ENCODE measurements around the gene NPAS3. TPM values are rescaled to one million over a fixed set of nuclear protein-coding genes. Genes with fewer than 3 reads are reported as not detected.

Gene NPAS3
- total RNA-seq, 1 experiment from 2014 or later, result not detected

DNA sequence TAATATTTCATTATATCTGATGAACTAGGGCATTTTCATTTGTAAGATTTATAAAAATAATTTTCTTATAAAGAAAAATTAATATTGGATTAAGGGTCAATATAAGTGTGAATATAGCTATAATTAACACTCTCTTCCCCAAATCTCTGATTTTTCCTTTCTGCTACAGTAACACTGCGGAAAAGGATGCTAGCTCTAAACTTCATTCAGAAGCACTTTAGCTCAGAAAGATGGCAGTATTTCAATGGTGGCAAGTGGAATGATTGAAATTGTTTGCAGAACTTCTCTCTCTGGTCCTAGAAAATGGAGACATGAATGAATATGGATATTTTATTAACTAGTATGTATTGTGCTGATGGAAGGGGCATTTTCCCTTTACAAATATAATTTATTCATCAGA, 8.4 kb downstream of the NPAS3 start:
- Histone ChIP-seq H3F3A (ENCODE audit: insufficient read depth, low read depth) (no peaks in the 10 kb centered on the region), H3K36me3 (ENCODE audit: low read depth) (no peaks in the 10 kb centered on the region), H3K27ac (no peak overlapping the region), H4K20me1 (ENCODE audit: insufficient read depth) (no peaks in the 10 kb centered on the region), H3K79me2 (ENCODE audit: low read depth) (no peaks in the 10 kb centered on the region), H3K9me3 (ENCODE audit: insufficient read depth, low read depth) (no peaks in the 10 kb centered on the region), H2AFZ (no peak overlapping the region), H3K4me3 (no peak overlapping the region), H3K4me1 (replicated peaks; ENCODE audit: insufficient read depth) (no peaks in the 10 kb centered on the region), H3K4me2 (no peak overlapping the region), H3K27me3 (ENCODE audit: insufficient read depth, low read depth) (no peaks in the 10 kb centered on the region), H3K9me2 (ENCODE audit: insufficient read depth) (no peaks in the 10 kb centered on the region)
- TF ChIP-seq EZH2 (IDR thresholded peaks at IDR 0.05; ENCODE audit: low read depth), result no peak
- no peak for DNase-seq
- intact Hi-C loops (cut with micrococcal nuclease; ENCODE audit: unreplicated experiment), result no loop called here
- CTCF ChIA-PET, result no interaction called here
- BruUV-seq (replicated peaks), result no TSS peak
- POLR2A ChIA-PET (ENCODE audit: unreplicated experiment), result no interaction called here

DNA sequence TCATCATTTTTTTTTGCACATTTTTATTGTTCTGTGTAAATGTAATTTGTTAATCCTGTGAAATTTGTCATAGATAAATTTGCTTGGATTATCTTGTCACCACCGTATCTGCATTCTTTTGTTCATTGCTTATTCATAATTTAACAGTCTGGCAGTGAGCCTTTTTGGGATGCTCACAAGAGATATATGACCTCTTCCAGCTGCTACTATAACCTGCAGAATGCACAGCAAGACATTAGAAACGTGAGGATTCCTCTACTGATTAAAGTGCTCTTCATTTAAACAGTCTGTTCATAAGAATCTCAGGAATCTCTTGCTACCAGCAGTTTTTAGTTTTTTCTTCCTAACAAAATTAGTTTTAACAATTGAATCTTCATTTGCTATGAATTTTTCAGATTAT, 9.1 kb downstream of the NPAS3 start:
- BruUV-seq (replicated peaks), result no TSS peak
- intact Hi-C loops (cut with micrococcal nuclease; ENCODE audit: unreplicated experiment), result no loop called here
- H3K36me3 ChIP-seq (ENCODE audit: low read depth), result no peaks in the 10 kb centered on the region
- no peaks in the 10 kb centered on the region for H3K9me2 ChIP-seq (ENCODE audit: insufficient read depth)
- no peaks in the 10 kb centered on the region for H4K20me1 ChIP-seq (ENCODE audit: insufficient read depth)
- no peak overlapping the region for H3K4me2 ChIP-seq
- H3K9me3 ChIP-seq (ENCODE audit: insufficient read depth, low read depth), result no peaks in the 10 kb centered on the region
- no peak overlapping the region for H2AFZ ChIP-seq
- CTCF ChIA-PET, result no interaction called here
- no peaks in the 10 kb centered on the region for H3F3A ChIP-seq (ENCODE audit: insufficient read depth, low read depth)
- no peaks in the 10 kb centered on the region for H3K79me2 ChIP-seq (ENCODE audit: low read depth)
- DNase-seq, result no peak
- TF ChIP-seq EZH2 (IDR thresholded peaks at IDR 0.05; ENCODE audit: low read depth), result no peak
- TF ChIP-seq, protein P1, sequence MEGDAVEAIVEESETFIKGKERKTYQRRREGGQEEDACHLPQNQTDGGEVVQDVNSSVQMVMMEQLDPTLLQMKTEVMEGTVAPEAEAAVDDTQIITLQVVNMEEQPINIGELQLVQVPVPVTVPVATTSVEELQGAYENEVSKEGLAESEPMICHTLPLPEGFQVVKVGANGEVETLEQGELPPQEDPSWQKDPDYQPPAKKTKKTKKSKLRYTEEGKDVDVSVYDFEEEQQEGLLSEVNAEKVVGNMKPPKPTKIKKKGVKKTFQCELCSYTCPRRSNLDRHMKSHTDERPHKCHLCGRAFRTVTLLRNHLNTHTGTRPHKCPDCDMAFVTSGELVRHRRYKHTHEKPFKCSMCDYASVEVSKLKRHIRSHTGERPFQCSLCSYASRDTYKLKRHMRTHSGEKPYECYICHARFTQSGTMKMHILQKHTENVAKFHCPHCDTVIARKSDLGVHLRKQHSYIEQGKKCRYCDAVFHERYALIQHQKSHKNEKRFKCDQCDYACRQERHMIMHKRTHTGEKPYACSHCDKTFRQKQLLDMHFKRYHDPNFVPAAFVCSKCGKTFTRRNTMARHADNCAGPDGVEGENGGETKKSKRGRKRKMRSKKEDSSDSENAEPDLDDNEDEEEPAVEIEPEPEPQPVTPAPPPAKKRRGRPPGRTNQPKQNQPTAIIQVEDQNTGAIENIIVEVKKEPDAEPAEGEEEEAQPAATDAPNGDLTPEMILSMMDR (conservative IDR thresholded peaks at IDR 0.05), result no peak
- H3K27ac ChIP-seq, result no peak overlapping the region
- H3K27me3 ChIP-seq (ENCODE audit: insufficient read depth, low read depth), result no peaks in the 10 kb centered on the region
- H3K4me1 ChIP-seq (replicated peaks; ENCODE audit: insufficient read depth), result no peaks in the 10 kb centered on the region
- no peak overlapping the region for H3K4me3 ChIP-seq
- POLR2A ChIA-PET (ENCODE audit: unreplicated experiment), result no interaction called here

DNA sequence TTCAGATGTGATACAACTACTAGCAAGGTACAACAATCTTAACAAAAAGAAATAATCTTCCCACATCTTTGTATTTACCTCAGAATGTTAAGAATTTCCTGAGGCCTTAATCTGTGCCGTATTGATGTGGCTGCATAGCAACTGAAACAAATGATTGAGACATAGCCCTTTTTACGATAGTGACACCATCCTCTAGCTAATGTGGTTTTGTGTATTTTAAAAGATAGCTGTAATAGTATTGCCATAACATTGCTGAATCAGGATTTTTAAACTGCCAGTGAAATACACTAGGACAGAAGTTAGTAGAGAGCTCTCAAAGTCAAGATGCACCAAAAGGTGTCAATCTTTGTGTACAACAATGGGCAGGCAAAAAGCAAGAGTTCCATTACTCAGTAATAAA, 11.9 kb downstream of the NPAS3 start:
- ChIA-PET CTCF (no interaction called here), POLR2A (ENCODE audit: unreplicated experiment) (no interaction called here)
- Histone ChIP-seq H3F3A (ENCODE audit: insufficient read depth, low read depth) (no peaks in the 10 kb centered on the region), H3K27me3 (ENCODE audit: insufficient read depth, low read depth) (no peaks in the 10 kb centered on the region), H3K79me2 (ENCODE audit: low read depth) (no peaks in the 10 kb centered on the region), H3K9me2 (ENCODE audit: insufficient read depth) (no peaks in the 10 kb centered on the region), H3K27ac (no peak overlapping the region), H3K36me3 (ENCODE audit: low read depth) (no peaks in the 10 kb centered on the region), H4K20me1 (ENCODE audit: insufficient read depth) (no peaks in the 10 kb centered on the region), H3K4me1 (replicated peaks; ENCODE audit: insufficient read depth) (no peaks in the 10 kb centered on the region), H3K9me3 (ENCODE audit: insufficient read depth, low read depth) (no peaks in the 10 kb centered on the region), H2AFZ (no peak overlapping the region), H3K4me2 (no peak overlapping the region), H3K4me3 (no peak overlapping the region)
- intact Hi-C loops (cut with micrococcal nuclease; ENCODE audit: unreplicated experiment), result no loop called here
- no TSS peak for BruUV-seq (replicated peaks)
- no peak for DNase-seq
- TF ChIP-seq, protein P1 (conservative IDR thresholded peaks at IDR 0.05), result no peak
- no peak for TF ChIP-seq EZH2 (IDR thresholded peaks at IDR 0.05; ENCODE audit: low read depth)

DNA sequence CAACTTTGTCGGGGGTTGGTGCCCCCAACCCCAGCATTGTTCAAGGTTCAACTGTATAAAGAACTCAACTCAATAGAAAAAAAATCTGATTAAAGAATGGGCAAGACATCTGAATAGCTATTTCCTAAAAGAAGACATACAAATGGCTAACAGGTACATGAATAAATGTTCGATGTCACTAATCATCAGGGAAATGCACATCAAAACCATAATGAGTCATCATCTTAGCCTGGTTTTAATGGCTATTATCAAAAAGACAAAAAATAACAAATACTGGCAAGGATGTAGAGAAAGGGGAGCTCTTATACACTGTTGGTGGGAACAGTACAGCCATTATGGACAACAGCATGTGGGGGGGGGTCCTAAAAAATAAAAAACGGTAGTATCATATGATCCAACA, 28.7 kb downstream of the NPAS3 start:
- no peak overlapping the region for H3K27ac ChIP-seq
- H3K4me1 ChIP-seq (replicated peaks; ENCODE audit: insufficient read depth), result no peaks in the 10 kb centered on the region
- ChIA-PET CTCF (no interaction called here), POLR2A (ENCODE audit: unreplicated experiment) (no interaction called here)
- no peaks in the 10 kb centered on the region for H3K36me3 ChIP-seq (ENCODE audit: low read depth)
- no peaks in the 10 kb centered on the region for H3K9me3 ChIP-seq (ENCODE audit: insufficient read depth, low read depth)
- no peaks in the 10 kb centered on the region for H3F3A ChIP-seq (ENCODE audit: insufficient read depth, low read depth)
- H4K20me1 ChIP-seq (ENCODE audit: insufficient read depth), result no peaks in the 10 kb centered on the region
- no peaks in the 10 kb centered on the region for H3K27me3 ChIP-seq (ENCODE audit: insufficient read depth, low read depth)
- no peaks in the 10 kb centered on the region for H3K9me2 ChIP-seq (ENCODE audit: insufficient read depth)
- no peak overlapping the region for H2AFZ ChIP-seq
- no peak overlapping the region for H3K4me2 ChIP-seq
- TF ChIP-seq, protein P1 (conservative IDR thresholded peaks at IDR 0.05), result no peak
- no peak for TF ChIP-seq EZH2 (IDR thresholded peaks at IDR 0.05; ENCODE audit: low read depth)
- no TSS peak for BruUV-seq (replicated peaks)
- no peak for DNase-seq
- H3K79me2 ChIP-seq (ENCODE audit: low read depth), result no peaks in the 10 kb centered on the region
- H3K4me3 ChIP-seq, result no peak overlapping the region
- intact Hi-C loops (cut with micrococcal nuclease; ENCODE audit: unreplicated experiment), result no loop called here
